ENCODE data around the gene DLG5.
A peak's percentile ranks its signal among the peaks of the same experiment; 100 is the strongest.

Gene DLG5

GRCh38 chr10:77888356-77888703 lies 38.2 kb downstream of the DLG5 start:
- Histone ChIP-seq H3K9me3 (ENCODE audit: low read length) (no peaks in the 10 kb centered on the region), H2AFZ (ENCODE audit: low read depth, low read length) (no peak overlapping the region), H3K27me3 (ENCODE audit: insufficient read depth, low read length) (no peaks in the 10 kb centered on the region), H3K4me1 (ENCODE audit: insufficient read depth, low read length) (peaks cover 57% of the 10 kb centered on the region), H3K4me3 (ENCODE audit: low read length) (peak overlapping the region; percentile 43), H3K36me3 (ENCODE audit: insufficient read depth, low read length) (no peaks in the 10 kb centered on the region)

- Histone ChIP-seq H3K4me1 (ENCODE audit: insufficient read depth, low read length) (peaks cover 57% of the 10 kb centered on the region), H3K9me3 (ENCODE audit: low read length) (no peaks in the 10 kb centered on the region), H3K4me3 (ENCODE audit: low read length) (peak overlapping the region; percentile 43), H3K36me3 (ENCODE audit: insufficient read depth, low read length) (no peaks in the 10 kb centered on the region), H3K27me3 (ENCODE audit: insufficient read depth, low read length) (no peaks in the 10 kb centered on the region), H2AFZ (ENCODE audit: low read depth, low read length) (peak overlapping the region; percentile 37)
Measured at GRCh38 chr10:77887631-77888355, 38.8 kb downstream of the DLG5 start.

DNA sequence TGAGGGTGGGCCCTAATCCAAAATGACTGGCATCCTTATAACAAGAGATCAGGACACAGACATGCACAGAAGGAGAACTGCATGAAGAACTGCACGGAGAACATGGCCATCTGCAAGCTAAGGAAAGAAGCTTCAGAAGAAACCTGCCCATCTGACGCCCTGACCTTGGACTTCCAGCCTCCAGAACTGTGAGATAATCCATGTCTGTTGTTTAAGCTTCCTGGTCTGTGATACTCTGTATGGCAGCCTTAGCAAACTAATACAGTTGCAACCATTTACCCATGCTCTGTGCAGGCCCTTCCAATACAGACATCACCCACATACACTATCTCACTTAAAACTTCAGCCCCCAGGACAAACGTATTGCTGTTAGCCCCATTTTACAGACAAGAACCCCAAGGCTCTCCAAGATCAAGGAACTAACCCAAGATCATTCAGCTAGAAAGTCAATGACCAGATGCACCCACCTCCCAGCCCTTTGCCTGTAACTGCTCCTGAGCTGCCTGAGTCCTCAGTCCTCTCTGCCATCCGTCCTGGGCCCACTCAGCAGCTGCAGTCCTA lies 39.7 kb downstream of the DLG5 start:
- Histone ChIP-seq H2AFZ (ENCODE audit: low read depth, low read length) (no peak overlapping the region), H3K4me3 (ENCODE audit: low read length) (peak overlapping the region; percentile 43), H3K9me3 (ENCODE audit: low read length) (no peaks in the 10 kb centered on the region), H3K27me3 (ENCODE audit: insufficient read depth, low read length) (no peaks in the 10 kb centered on the region), H3K4me1 (ENCODE audit: insufficient read depth, low read length) (peaks cover 52% of the 10 kb centered on the region), H3K36me3 (ENCODE audit: insufficient read depth, low read length) (no peaks in the 10 kb centered on the region)

- Histone ChIP-seq H3K36me3 (ENCODE audit: insufficient read depth, low read length) (no peaks in the 10 kb centered on the region), H2AFZ (ENCODE audit: low read depth, low read length) (no peak overlapping the region), H3K9me3 (ENCODE audit: low read length) (no peaks in the 10 kb centered on the region), H3K4me3 (ENCODE audit: low read length) (no peak overlapping the region), H3K4me1 (ENCODE audit: insufficient read depth, low read length) (peaks cover 29% of the 10 kb centered on the region), H3K27me3 (ENCODE audit: insufficient read depth, low read length) (no peaks in the 10 kb centered on the region)
Measured at GRCh38 chr10:77884181-77884580, 42.4 kb downstream of the DLG5 start.

DNA sequence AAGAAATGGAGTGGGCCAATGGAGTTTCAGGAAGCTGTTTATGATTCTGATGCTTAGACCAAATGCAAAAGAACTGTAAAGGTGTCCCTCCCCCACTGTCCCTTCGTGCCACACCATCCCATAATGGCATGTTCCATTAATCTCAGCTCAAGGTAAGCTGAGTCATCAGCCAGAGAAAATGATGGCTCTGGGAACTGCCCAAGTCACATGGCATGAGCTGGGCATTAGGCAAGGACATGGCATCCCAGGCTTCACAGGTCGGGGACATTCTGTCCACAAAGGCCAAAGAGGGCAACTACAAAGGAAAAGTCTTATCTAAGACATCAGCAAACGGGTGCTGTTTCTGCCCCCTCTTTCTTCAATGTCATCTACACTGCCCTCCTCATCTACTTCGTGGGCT lies 44.9 kb downstream of the DLG5 start:
- Histone ChIP-seq H3K4me3 (ENCODE audit: low read length) (no peak overlapping the region), H2AFZ (ENCODE audit: low read depth, low read length) (no peak overlapping the region), H3K27me3 (ENCODE audit: insufficient read depth, low read length) (no peaks in the 10 kb centered on the region), H3K9me3 (ENCODE audit: low read length) (no peaks in the 10 kb centered on the region), H3K36me3 (ENCODE audit: insufficient read depth, low read length) (no peaks in the 10 kb centered on the region), H3K4me1 (ENCODE audit: insufficient read depth, low read length) (peaks cover 26% of the 10 kb centered on the region)

DNA sequence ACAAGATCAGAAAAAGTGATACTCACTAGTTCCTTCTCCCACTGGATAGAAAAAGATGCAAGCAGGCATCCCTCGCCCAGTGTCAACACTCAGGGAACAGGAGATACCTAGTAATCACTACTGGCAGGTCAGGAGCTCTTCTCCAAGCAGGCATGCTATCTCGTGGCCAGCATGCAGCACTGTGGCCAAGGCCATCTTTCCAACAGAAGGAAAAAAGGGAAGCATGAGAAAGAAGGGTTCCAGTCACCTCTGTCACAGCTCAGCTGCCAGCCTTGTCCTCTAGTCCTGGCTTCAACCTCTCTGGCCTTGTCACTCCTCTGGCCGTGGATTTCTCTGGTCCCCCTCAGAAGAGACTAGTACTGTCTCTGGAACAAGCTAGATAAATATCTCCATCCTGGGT lies 45.3 kb downstream of the DLG5 start:
- Histone ChIP-seq H3K4me1 (ENCODE audit: insufficient read depth, low read length) (peaks cover 26% of the 10 kb centered on the region), H3K9me3 (ENCODE audit: low read length) (no peaks in the 10 kb centered on the region), H3K27me3 (ENCODE audit: insufficient read depth, low read length) (no peaks in the 10 kb centered on the region), H3K4me3 (ENCODE audit: low read length) (no peak overlapping the region), H2AFZ (ENCODE audit: low read depth, low read length) (no peak overlapping the region), H3K36me3 (ENCODE audit: insufficient read depth, low read length) (no peaks in the 10 kb centered on the region)

DNA sequence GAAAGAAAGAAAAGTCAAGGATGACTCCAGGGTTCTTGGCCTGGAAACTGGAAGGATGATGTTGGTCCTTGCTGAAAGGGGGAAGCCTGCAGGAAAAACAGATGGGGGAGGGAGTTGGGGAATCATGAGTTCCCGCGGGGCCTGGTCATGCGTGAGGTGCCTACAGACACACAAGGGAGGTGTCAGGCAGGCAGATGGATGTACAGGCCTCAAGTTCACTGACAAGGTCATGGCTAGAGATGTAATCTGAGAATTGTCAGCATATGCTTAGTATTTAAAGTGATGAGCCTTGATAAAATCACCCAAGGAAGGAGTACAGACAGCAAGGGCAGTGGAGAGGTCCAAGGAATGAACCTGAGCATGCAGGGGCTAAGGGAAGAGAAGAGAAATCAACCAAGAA lies 46.8 kb downstream of the DLG5 start:
- H3K4me1 ChIP-seq (ENCODE audit: insufficient read depth, low read length) = peaks cover 24% of the 10 kb centered on the region
- H3K9me3 ChIP-seq (ENCODE audit: low read length) = no peaks in the 10 kb centered on the region
- no peaks in the 10 kb centered on the region for H3K36me3 ChIP-seq (ENCODE audit: insufficient read depth, low read length)
- no peak overlapping the region for H3K4me3 ChIP-seq (ENCODE audit: low read length)
- H3K27me3 ChIP-seq (ENCODE audit: insufficient read depth, low read length) = no peaks in the 10 kb centered on the region
- no peak overlapping the region for H2AFZ ChIP-seq (ENCODE audit: low read depth, low read length)

GRCh38 chr10:77879065-77879464 lies 47.5 kb downstream of the DLG5 start:
- Histone ChIP-seq H2AFZ (ENCODE audit: low read depth, low read length) (no peak overlapping the region), H3K36me3 (ENCODE audit: insufficient read depth, low read length) (no peaks in the 10 kb centered on the region)

DNA sequence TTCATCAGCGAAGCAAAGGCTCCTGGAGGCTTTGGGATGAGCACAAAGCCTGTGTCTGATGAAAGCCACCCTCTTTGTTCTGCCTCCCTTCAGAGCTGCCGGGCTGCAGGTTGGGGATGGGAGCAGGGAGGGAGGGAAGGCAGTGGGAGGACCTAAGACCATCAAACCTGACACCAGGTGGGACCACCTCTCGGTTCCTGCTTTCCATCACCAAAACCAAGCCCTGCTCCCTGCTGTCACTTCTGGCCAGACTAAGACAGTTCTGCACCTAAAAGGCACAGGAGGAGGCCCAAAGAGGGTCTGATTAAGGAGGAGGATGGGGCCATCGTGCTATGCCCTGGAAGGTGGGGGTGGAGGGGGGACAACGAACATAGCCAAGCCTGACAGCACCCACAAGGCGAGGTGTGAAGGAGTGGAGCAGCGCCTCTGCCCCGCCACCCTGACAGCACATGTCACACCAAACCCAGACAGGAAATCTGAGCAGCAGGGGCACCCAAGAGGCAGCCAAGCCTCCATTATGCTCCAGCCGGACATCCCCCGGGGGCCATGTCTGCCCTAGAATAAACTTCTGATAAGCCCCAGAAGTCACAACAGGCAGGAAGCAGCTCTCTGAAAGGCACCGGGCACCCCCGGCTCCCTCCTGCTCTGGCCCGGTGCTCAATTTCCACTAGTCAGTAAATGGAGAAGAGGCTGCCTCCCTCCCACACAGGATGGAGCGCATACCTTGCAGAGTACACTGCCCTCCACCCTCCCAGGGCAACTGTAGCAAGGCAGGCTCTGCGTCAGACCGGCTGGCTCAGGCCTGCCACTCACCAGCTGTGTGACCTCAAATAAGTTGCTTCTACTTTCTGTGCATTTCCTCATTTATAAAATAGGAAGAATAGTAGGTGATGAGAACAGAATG lies 48.9 kb downstream of the DLG5 start:
- H3K4me3 ChIP-seq (ENCODE audit: low read length) = peak overlapping the region; percentile 18
- H3K4me1 ChIP-seq (ENCODE audit: insufficient read depth, low read length) = peaks cover 24% of the 10 kb centered on the region
- no peaks in the 10 kb centered on the region for H3K36me3 ChIP-seq (ENCODE audit: insufficient read depth, low read length)
- H2AFZ ChIP-seq (ENCODE audit: low read depth, low read length) = no peak overlapping the region
- no peaks in the 10 kb centered on the region for H3K9me3 ChIP-seq (ENCODE audit: low read length)
- no peaks in the 10 kb centered on the region for H3K27me3 ChIP-seq (ENCODE audit: insufficient read depth, low read length)

More at GRCh38 chr10:77879065-77879464, 47.5 kb downstream of the DLG5 start:
- no peak overlapping the region for H3K4me3 ChIP-seq (ENCODE audit: low read length)
- peaks cover 24% of the 10 kb centered on the region for H3K4me1 ChIP-seq (ENCODE audit: insufficient read depth, low read length)
- H3K9me3 ChIP-seq (ENCODE audit: low read length) = no peaks in the 10 kb centered on the region
- no peaks in the 10 kb centered on the region for H3K27me3 ChIP-seq (ENCODE audit: insufficient read depth, low read length)

- Histone ChIP-seq H3K4me1 (ENCODE audit: insufficient read depth, low read length) (peaks cover 24% of the 10 kb centered on the region), H3K4me3 (ENCODE audit: low read length) (no peak overlapping the region), H3K27me3 (ENCODE audit: insufficient read depth, low read length) (no peaks in the 10 kb centered on the region), H2AFZ (ENCODE audit: low read depth, low read length) (no peak overlapping the region), H3K36me3 (ENCODE audit: insufficient read depth, low read length) (no peaks in the 10 kb centered on the region), H3K9me3 (ENCODE audit: low read length) (no peaks in the 10 kb centered on the region)
Measured at GRCh38 chr10:77875730-77876129, 50.8 kb downstream of the DLG5 start.

- no peak overlapping the region for H3K4me3 ChIP-seq (ENCODE audit: low read length)
- no peaks in the 10 kb centered on the region for H3K36me3 ChIP-seq (ENCODE audit: insufficient read depth, low read length)
- H3K27me3 ChIP-seq (ENCODE audit: insufficient read depth, low read length) = no peaks in the 10 kb centered on the region
- H2AFZ ChIP-seq (ENCODE audit: low read depth, low read length) = no peak overlapping the region
- H3K9me3 ChIP-seq (ENCODE audit: low read length) = no peaks in the 10 kb centered on the region
- H3K4me1 ChIP-seq (ENCODE audit: insufficient read depth, low read length) = peaks cover 23% of the 10 kb centered on the region
Measured at GRCh38 chr10:77874872-77875271, 51.7 kb downstream of the DLG5 start.

DNA sequence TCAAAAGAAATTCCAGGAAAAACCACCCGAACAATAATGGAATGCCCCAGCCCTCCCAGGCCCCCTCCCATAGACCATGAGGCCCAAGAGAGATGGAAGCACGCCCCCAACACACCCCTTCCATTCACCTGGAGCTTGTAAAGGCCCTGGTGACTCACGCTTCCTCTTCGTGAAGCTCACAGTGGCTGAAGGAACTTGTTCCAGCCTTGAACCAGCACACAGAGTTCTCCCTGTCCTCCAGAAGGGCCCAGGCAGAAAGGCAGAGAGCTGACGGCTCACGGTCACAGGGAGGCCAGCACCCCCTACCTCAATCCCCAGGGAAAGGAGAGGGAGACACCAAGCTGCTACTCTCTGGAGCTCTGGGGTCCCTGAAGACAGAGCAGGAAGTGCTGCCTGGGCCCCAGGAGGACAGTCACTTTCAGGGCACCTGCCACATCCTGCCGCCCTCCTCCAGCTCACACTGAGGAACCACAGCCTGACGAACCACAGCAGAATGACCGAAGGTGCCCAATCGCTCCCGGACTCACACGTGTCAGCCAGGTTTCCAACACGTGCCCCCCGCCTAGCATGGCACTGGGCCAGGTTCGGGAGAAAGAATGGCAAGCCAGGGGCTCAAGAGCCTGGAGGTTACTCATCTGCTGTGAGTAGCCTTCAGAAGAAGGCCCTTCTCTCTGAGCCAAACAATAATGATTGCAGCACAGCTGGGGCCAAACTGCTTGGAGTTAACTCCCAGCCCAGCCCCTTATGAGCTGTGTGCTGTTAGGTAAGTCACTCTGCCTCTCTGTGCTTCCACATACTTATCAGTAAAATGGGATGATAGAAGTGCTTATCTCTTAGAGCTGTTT lies 52.8 kb downstream of the DLG5 start:
- Histone ChIP-seq H3K36me3 (ENCODE audit: insufficient read depth, low read length) (peaks cover 3% of the 10 kb centered on the region), H2AFZ (ENCODE audit: low read depth, low read length) (no peak overlapping the region), H3K4me3 (ENCODE audit: low read length) (no peak overlapping the region), H3K4me1 (ENCODE audit: insufficient read depth, low read length) (peaks cover 20% of the 10 kb centered on the region), H3K9me3 (ENCODE audit: low read length) (no peaks in the 10 kb centered on the region), H3K27me3 (ENCODE audit: insufficient read depth, low read length) (no peaks in the 10 kb centered on the region)
